SK-N-MC (cell line): ENCODE measurements around the gene AAMP.

Experiments
- DNase-seq: peaks from one replicate; pipeline ENCODE4 v3.0.0-alpha.2; 2011; ENCODE audit warnings: low read depth, low spot score
- H3K27ac ChIP-seq: fragments of 200-600 bp; sonication (generic); 2 replicates; pipeline ENCODE4 v1.5.1; 2016; ENCODE audit warnings: mixed run types
- H3K36me3 ChIP-seq: fragments of 200-600 bp; sonication (generic); 2 replicates; pipeline ENCODE4 v1.6.1; 2017; ENCODE audit warnings: antibody characterized with exemption, low read length, mixed read lengths; ENCODE audit not compliant: insufficient read depth
- H3K4me3 ChIP-seq: fragments of 200-600 bp; sonication (generic); 2 replicates; pipeline ENCODE4 v1.5.1; 2016
- H3K9ac ChIP-seq: fragments of 200-600 bp; sonication (generic); 2 replicates; pipeline ENCODE4 v1.8.0; 2017; ENCODE audit warnings: mixed run types, mixed read lengths; ENCODE audit not compliant: insufficient read length
- H3K9me3 ChIP-seq: fragments of 200-600 bp; sonication (generic); 2 replicates; pipeline ENCODE4 v1.6.1; 2017; ENCODE audit warnings: low read depth, mild to moderate bottlenecking, antibody characterized with exemption, low read length, moderate library complexity, mixed read lengths
- EZH2 ChIP-seq: fragments of 200-600 bp; sonication (generic); IDR thresholded peaks from one replicate; pipeline ENCODE4 v1.6.1; 2017; ENCODE audit warnings: antibody characterized with exemption
- FOXP2 ChIP-seq: optimal IDR thresholded peaks from 2 replicates; pipeline ENCODE3; 2011; ENCODE audit warnings: mild to moderate bottlenecking, moderate library complexity; ENCODE audit not compliant: insufficient read depth; ENCODE audit errors: extremely low read length, control extremely low read depth
- POLR2AphosphoS5 ChIP-seq: IDR thresholded peaks from 2 replicates; pipeline ENCODE4 v1.6.1; 2012; ENCODE audit warnings: mild to moderate bottlenecking, low read depth, low read length, borderline replicate concordance

AAMP gene

DNA sequence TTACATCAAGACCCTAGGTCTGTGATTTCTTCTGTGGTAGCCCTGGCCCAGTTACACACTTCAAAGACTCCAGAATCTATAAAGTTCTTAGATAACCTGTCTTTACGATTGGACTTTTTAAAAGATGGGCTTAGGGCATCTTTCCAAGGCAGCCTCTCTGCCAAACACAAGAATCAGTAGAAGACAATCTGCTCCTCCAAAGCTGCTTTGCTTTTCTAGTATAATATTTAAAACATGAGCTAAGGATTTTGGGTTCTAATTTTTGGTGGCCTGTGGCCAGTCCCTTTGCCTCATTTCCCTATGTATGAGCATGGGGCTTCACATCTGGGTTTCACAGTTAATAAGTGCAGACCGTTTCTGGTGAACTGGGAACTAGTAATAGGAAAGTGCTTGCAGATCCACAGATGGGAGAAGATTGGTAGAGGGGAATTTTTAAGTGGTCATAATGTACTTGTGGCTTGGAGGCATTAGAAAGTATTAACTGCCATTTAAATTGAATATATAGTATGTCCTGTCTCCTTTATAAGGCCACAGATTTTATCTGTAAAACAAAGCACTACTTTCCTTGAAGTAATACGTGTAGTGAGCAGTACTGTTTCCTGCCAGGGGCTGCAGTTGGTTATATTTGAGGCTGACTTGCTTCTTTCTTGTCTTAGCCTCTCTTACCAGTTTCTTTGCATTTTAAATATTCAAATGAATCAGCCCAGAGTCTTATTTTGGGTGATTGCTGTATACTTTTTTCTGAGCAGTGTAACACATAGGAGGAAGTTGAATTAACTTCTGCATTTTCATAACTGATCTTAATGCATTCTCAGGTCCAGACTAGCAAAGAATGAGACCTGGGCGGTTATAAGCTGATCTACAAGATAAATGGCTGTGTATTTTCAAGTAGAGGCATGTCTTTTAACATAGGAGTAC is 51.4 kb downstream of the AAMP start:
- Histone ChIP-seq H3K27ac (0 out of 2 replicates have a peak overlapping the region, but pooled peaks have one; percentile 47), H3K4me3 (peak overlapping the region; percentile 89), H3K36me3 (peaks cover 10% of the 10 kb centered on the region; the same call in 1 of the 2 replicates), H3K9me3 (no peaks in the 10 kb centered on the region), H3K9ac (peak overlapping the region; percentile 86)
- no peak for TF ChIP-seq FOXP2
- no peak for TF ChIP-seq POLR2AphosphoS5
- TF ChIP-seq EZH2: no peak
- DNase-seq: no peak

GRCh38 chr2:218217360-218218267 is 52.3 kb downstream of the AAMP start:
- DNase-seq: no peak
- Histone ChIP-seq H3K9ac (peak overlapping the region; percentile 86), H3K36me3 (0 out of 2 replicates have a peak, but pooled peaks cover 6% of the 10 kb centered on the region), H3K9me3 (no peaks in the 10 kb centered on the region), H3K4me3 (peak overlapping the region; percentile 89), H3K27ac (0 out of 2 replicates have a peak overlapping the region, but pooled peaks have one; percentile 47)
- TF ChIP-seq POLR2AphosphoS5 (no peak), EZH2 (no peak), FOXP2 (no peak)

GRCh38 chr2:218216674-218217359 is 53.1 kb downstream of the AAMP start, which contains the start of gene ARPC2:
Gene ARPC2 (plus strand): TSS chr2:218217189. CDS start chr2:218217471, 282 bp downstream.
- TF ChIP-seq FOXP2 (no peak), POLR2AphosphoS5 (peak; percentile 74)
- Histone ChIP-seq H3K9me3 (no peaks in the 10 kb centered on the region), H3K4me3 (peak within 1 kb of the TSS; percentile 89), H3K27ac (peak within 1 kb of the TSS; percentile 84), H3K36me3 (0 out of 2 replicates have a peak, but pooled peaks cover 6% of the 10 kb centered on the region), H3K9ac (peak within 1 kb of the TSS; percentile 86)
- peak; percentile 58 for DNase-seq

- peak overlapping the region; percentile 84 for H3K27ac ChIP-seq
- 0 out of 2 replicates have a peak, but pooled peaks cover 4% of the 10 kb centered on the region for H3K36me3 ChIP-seq
Measured at GRCh38 chr2:218216336-218216673, 53.6 kb downstream of the AAMP start.

More at GRCh38 chr2:218216336-218216673, 53.6 kb downstream of the AAMP start:
- H3K9me3 ChIP-seq: no peaks in the 10 kb centered on the region
- TF ChIP-seq POLR2AphosphoS5: no peak
- TF ChIP-seq FOXP2: no peak
- TF ChIP-seq EZH2: no peak
- peak overlapping the region; percentile 89 for H3K4me3 ChIP-seq
- peak overlapping the region; percentile 86 for H3K9ac ChIP-seq
- DNase-seq: no peak
